Panc1 (cell line): ENCODE results near the gene TLR10.

Experiments used
- CTCF ChIP-seq: fragments of 450-650 bp; IDR thresholded peaks from 2 replicates; pipeline ENCODE4 v1.5.1; 2017; ENCODE audit warnings: mild to moderate bottlenecking
- POLR2AphosphoS5 ChIP-seq: IDR thresholded peaks from 2 replicates; pipeline ENCODE4 v1.6.1; 2012; ENCODE audit warnings: mild to moderate bottlenecking, low read depth, low read length, moderate library complexity
- REST ChIP-seq, 2 experiments: IDR thresholded peaks; 2 replicates each; pipeline ENCODE4 v1.6.1; 2011 to 2012; ENCODE audit warnings: low read depth in 2 of 2, control low read depth in 1 of 2, low read length in 1 of 2, mild to moderate bottlenecking in 1 of 2, moderate library complexity in 1 of 2; ENCODE audit not compliant: insufficient read depth in 1 of 2
- TCF7L2 ChIP-seq: IDR thresholded peaks from 2 replicates; pipeline ENCODE4 v1.6.1; 2011; ENCODE audit warnings: mild to moderate bottlenecking, low read depth, low read length, inconsistent platforms

- no peak for TF ChIP-seq POLR2AphosphoS5
- TF ChIP-seq CTCF, result no peak
- no peak for TF ChIP-seq REST (IDR thresholded peaks at IDR 0.05; ENCODE audit: insufficient read depth in 1 of 2, low read depth in 2 of 2, low read length in 1 of 2)
- no peak for TF ChIP-seq TCF7L2
Observed at GRCh38 chr4:38832206-38832605, 49.4 kb upstream of the TLR10 start.
